ENCODE results near the gene CLSTN1.

DNA sequence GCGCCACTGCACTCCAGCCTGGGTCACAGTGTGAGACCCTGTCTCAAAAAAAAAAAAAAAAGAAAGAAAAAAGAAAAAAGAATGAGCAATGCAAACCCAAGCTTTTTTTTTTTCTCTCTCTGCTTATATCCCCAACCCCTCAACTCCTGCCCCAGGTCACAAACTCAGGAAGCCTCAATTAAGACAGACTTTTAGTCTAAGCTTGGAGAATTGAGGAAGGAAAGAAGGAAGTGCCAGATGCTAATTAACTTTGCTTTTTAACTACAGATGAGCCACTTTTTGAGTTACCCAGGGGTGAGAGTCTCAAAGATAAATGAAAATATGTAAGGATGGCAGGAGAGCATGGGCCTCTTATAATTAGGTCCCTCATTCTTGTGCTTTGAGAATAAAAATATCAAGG lies 139.0 kb downstream of the CLSTN1 start:
- TF ChIP-seq, protein P1, sequence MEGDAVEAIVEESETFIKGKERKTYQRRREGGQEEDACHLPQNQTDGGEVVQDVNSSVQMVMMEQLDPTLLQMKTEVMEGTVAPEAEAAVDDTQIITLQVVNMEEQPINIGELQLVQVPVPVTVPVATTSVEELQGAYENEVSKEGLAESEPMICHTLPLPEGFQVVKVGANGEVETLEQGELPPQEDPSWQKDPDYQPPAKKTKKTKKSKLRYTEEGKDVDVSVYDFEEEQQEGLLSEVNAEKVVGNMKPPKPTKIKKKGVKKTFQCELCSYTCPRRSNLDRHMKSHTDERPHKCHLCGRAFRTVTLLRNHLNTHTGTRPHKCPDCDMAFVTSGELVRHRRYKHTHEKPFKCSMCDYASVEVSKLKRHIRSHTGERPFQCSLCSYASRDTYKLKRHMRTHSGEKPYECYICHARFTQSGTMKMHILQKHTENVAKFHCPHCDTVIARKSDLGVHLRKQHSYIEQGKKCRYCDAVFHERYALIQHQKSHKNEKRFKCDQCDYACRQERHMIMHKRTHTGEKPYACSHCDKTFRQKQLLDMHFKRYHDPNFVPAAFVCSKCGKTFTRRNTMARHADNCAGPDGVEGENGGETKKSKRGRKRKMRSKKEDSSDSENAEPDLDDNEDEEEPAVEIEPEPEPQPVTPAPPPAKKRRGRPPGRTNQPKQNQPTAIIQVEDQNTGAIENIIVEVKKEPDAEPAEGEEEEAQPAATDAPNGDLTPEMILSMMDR (IDR thresholded peaks at IDR 0.05) = no peak
- TF ChIP-seq, protein P2, sequence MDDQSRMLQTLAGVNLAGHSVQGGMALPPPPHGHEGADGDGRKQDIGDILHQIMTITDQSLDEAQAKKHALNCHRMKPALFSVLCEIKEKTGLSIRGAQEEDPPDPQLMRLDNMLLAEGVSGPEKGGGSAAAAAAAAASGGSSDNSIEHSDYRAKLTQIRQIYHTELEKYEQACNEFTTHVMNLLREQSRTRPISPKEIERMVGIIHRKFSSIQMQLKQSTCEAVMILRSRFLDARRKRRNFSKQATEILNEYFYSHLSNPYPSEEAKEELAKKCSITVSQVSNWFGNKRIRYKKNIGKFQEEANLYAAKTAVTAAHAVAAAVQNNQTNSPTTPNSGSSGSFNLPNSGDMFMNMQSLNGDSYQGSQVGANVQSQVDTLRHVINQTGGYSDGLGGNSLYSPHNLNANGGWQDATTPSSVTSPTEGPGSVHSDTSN (IDR thresholded peaks at IDR 0.05) = no peak
- no peak for TF ChIP-seq POLR2AphosphoS5 (IDR thresholded peaks at IDR 0.05; ENCODE audit: low read depth, low read length)

All from SK-N-SH (cell line).